Activated CD8-positive, alpha-beta memory T cell treated with anti-CD3 and anti-CD28 coated beads, Interleukin-2, amount 50 U/mL, for 1 hour (primary cell): Measurements from ENCODE around the gene CELF1.

ENCODE experiments used
- DNase-seq: peaks from one replicate; pipeline ENCODE4 v3.0.0-alpha.2; 2020; ENCODE audit errors: extremely low read depth

The CELF1 gene

DNA sequence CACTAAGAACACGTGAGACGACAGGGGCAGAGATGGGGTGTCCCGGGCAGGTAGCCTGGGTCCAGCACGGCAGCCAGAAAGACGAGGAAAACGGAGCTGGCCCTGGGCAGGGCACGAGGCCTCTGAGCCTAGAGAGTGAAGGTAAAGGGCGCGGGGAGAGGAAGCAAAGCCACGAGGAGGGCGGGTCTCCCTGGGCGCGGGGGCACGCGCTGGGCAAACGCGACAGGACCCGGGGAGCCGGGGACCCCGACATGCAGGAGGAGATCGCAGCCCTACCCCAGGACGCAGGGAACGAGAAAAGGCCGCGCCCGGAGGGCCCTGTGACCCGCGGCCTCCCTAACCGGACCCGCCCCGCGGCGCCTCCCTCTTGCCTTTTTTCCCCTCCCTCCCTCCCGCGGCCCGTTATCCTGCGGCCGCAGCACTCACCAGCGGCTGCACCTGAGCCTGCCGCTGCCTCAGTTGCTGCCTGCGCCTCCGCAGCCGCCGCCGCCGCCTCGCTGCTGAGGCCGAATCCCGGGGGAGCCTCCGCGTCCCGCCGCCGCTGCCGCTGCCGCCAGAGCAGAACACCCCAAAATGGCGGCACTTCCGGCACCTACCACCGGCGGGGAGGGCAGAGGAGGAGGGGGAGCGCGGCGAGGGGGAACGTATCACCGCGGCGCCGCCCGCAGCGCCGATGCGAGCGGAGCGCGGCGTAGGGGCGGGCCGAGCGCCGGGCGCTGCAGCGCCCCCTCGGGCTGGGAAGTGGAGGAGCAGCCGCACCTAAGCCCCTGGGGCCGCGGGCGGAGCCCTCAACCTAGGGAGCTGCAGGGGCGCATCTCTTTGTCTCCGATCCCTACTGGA lies at the start of gene CELF1:
Gene CELF1 (minus strand): TSS at position 567 of the 840 bp plus-strand sequence. CDS start 53,609 bp downstream, outside the sequence.
- DNase-seq: peak; percentile 73

GRCh38 chr11:47599902-47600301 lies 47.0 kb upstream of the CELF1 start:
- no peak for DNase-seq

- no peak for DNase-seq
Observed at GRCh38 chr11:47595967-47596366, 43.0 kb upstream of the CELF1 start.

DNA sequence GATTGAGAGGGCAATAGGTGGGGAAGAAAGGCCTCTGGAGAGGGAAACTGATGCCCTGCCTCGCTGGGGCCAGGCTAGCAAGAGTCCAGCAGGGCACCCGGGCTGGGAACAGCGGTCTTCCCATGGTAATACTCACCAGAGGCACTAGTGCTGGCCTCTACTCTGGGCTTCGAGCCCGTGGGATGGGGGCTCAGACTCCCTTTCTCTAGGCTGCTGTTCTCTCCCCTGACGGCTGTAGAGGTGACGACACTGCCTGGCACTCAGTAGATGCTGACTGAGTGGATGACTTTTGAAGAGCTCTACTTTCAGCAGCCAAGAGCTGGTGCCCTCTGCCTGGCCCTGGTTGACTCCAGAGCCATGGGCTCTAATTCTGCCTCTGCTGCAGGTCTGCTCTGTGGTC lies 42.1 kb upstream of the CELF1 start:
- DNase-seq: no peak

- no peak for DNase-seq
Observed at GRCh38 chr11:47593934-47594855, 41.3 kb upstream of the CELF1 start, which contains the start of gene C1QTNF4. C1QTNF4 (minus strand) TSS chr11:47594411; CDS start chr11:47590810, 3,601 bp downstream.

GRCh38 chr11:47593492-47593933 lies 40.6 kb upstream of the CELF1 start:
- DNase-seq: no peak

- DNase-seq: no peak
Observed at GRCh38 chr11:47592970-47593369, 40.0 kb upstream of the CELF1 start.

GRCh38 chr11:47592251-47592650 lies 39.3 kb upstream of the CELF1 start:
- DNase-seq: no peak

- no peak for DNase-seq
Observed at GRCh38 chr11:47591764-47592163, 38.8 kb upstream of the CELF1 start.

DNA sequence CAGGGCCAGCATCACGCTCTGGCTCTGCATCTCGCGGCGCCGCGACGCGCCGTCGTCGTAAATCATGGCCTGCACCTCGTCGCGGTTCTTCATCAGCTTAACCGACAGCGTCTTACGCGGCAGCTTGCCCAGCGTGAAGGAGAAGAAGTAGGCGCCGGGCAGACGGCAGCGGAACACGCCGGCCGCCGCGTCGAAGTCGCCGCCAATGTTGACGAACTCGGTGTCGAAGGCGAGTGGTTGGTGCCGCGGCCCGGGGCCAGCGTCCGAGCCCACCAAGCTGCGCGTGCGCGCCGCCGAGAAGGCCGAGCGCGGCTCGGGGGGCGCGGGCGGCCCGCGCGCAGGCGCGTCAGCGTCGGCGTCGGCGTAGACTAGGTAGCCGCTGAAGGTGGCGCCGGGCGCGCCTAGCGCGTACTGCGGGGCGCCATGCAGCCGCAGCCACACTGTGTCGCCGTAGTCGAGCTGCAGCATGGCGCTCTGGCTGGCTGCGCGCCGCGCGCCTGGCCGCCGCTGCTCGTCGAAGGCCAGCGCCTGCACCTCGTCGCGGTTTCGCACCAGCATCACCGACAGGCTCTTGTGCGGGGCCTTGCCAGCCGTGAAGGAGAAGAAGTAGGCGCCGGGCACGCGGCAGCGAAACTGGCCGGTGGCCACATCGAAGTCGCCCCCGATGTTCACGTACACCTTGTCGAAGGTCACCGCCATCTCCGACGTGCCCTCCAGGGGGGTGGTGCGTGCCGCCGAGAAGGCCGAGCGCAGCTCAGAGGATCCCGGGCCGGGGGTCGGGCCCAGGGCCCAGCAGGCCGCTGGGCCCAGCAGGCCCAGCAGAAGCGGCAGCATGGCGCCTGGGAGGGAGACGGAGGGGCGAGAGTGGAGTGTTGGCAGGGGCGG lies 37.3 kb upstream of the CELF1 start:
- no peak for DNase-seq

- DNase-seq: no peak
Observed at GRCh38 chr11:47589584-47589976, 36.6 kb upstream of the CELF1 start.

- no peak for DNase-seq
Observed at GRCh38 chr11:47589118-47589517, 36.2 kb upstream of the CELF1 start.

- DNase-seq: no peak
Observed at GRCh38 chr11:47587723-47588326, 34.9 kb upstream of the CELF1 start.

- no peak for DNase-seq
Observed at GRCh38 chr11:47587039-47587716, 34.2 kb upstream of the CELF1 start.

DNA sequence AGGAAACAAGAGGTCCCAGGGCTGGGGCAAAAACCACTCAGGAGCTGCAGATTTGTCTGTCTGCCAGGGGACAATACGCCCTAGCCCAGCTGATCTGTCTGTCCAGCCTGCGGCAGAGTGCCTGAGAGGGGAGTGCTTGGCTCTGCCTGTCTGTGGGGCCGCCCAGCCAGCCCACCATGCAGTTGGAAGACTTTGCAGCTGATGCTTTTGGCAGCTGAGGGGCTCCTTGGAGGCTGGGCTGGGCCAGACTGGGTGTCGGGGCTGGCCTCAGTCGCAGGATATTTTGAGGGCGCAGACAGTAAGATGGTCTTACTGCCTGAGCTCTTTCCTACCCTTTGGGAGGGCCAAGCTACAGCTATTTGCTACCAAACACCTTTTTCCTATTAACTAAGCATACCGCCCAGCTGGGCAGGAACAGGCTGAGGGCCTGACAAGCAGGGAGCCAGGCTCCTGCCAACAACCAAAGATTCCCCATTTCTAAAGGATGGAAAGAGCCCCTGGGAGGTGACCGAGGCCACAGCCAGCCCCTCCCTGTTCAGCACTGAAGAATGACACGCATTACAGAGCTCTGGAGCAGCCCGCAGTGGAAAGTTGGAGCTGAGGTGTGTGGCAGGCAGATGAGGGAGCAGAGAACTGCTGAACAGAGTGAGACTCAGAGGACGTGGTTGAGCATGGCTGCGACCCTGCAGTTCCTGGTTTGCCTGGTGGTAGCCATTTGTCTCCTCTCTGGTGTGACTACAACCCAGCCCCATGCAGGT lies 33.3 kb upstream of the CELF1 start, which contains the start of gene FAM180B:
Gene FAM180B (plus strand): TSS at position 581 of the 758 bp plus-strand sequence. CDS start 91 bp downstream, at position 672.
- no peak for DNase-seq

DNA sequence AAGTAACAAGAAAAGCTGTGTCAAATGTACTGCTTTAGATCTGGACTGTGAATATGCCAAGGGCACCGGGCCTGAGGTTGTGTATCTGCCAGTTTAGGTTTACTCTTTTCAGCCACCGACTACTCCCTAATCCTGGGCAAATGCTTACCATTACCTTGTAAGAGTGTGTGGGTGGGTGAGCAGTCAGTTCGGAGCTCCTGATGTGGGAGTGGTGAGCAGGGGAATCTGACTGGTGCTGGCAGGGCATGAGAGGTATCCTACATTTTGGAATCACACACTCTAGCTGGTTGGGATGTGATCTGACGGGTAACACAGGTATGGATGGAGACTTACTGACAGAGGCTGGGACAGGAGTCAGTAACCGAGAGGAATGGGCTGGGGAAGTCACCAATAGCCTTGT lies 30.9 kb upstream of the CELF1 start:
- no peak for DNase-seq

DNA sequence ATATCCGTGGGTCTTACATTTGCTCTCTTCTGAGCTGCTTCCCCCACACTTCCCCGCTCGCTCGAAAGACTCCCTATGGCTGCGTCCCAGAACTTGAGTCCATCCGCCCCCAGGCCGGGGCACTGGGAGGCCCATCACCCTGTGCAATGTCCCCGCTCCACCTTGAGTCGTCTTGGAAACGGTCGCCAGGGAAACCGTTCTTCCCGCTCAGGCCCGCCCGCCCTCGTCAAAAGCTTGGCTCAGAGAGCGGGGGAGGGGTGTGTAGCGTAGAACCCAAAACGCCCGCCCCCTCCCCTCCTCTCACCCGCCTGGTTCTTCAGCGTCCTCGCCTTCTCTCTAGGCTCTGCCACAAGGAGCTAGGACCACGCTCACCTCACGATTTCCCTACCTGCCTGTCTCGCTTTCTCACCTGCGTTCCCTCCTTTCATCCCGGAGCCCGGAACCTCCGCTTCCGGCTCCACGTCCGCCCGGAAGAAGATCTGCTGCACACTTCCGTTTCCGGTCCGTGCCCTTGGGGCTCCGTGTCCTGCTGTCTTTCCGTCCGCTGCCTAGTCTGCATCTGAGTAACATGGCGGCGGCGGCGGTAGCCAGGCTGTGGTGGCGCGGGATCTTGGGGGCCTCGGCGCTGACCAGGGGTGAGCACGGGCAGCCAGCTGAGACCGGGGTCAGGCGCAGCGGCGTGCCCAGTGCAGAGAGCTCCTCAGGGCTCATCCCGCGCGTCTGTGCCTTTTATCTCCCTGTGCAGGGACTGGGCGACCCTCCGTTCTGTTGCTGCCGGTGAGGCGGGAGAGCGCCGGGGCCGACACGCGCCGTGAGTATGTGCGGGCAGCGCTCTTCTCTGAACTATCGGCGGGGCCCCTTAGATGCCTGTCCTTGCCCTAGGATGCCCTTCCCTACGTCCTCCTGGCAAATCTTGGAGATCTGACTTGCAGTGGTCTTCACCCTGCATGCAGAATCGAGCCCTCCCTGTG lies 25.9 kb upstream of the CELF1 start, which contains the start of the genes KBTBD4 and NDUFS3:
Gene KBTBD4 (minus strand): TSS at position 447 of the 971 bp plus-strand sequence. CDS start 19 bp downstream, at position 428.
Gene NDUFS3 (plus strand): TSS at position 551 of the 971 bp plus-strand sequence. CDS start 18 bp downstream, at position 569.
- peak; percentile 80 for DNase-seq

- no peak for DNase-seq
Observed at GRCh38 chr11:47577460-47578041, 24.6 kb upstream of the CELF1 start.
